NCI-H2107 treated with DMSO at 0.1 percent for 48 hours (cell line): ENCODE results near the gene DISP2.
A peak's percentile ranks its signal among the peaks of the same experiment; 100 is the strongest.

Experiments
- DNase-seq: peaks from one replicate; lab custom pipeline; 2025; ENCODE audit not compliant: unreplicated experiment; lab: John Stamatoyannopoulos, UW

DISP2 gene

DNA sequence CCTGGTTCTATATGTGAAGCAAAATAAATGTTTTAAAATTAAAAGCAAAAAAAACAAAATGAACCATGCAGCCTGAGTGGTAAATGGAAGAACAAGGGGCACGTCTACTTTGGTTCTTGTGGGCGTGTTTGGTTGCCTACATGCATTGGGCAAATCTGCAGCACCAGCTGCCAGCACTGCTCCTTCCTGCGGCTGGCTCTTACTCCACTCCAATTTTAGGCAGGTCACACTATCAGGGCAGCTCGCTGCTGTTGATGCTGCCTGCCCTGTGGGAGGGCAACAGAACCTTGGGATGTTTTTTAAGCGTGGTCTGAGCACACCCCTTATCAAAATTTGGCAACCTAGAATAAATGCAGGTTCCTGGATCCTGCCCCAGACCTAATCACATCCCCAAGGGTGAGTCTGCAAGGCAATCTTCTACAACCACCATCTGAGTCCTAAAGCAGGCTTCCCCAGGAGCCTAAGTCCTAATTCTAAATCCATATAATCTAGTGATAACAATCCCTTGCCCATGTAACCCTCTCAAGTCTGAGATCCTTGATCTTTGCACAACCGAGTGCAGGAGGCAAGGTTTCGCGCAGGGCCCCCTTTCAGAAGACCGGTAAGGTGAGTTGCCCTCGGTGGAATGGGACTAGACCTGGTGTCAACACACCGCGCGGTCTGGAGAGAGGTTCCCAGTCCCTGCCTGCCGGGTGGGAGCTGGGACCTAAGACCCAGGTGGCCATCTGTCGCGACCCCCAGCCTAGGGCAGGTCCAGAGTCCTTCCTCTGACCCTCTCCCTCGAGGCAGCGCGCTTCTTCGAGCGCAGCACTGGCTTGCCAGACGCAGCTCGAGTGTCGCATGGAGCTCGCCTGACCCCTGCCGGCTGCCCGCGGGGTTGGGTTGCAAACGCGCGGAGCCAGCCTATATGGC is 63.5 kb downstream of the DISP2 start:
- peak; percentile 20 for DNase-seq

DNA sequence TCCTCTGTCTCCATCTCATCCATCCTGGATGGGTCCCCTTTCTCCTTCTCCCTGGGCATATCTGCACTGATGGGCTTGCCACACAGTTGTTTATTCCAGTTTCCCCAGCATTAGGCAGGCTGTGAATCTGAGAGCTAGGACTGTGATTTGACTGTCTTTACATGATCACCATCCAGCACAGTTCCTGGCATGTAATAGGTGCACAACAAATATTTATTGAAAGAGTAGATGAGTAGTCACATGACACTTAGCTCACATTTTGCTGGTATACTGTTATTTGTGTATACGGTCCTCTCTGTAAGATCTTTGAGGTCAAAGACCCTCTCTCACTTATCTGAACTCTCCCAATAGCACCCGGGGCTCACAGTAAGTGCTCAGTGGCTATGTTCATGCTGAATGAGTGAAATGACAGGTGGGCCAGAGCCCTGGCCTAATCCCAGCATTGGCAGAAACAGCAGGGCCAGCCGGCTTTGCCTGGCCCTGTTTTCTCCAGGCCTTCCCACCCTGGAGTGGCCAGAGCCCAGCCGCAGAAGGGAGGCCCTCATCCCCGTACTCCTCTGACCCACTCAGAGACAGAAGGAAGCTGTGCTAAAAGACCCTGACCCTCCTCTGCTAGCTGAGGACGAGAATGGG is 66.6 kb downstream of the DISP2 start:
- DNase-seq: no peak

DNA sequence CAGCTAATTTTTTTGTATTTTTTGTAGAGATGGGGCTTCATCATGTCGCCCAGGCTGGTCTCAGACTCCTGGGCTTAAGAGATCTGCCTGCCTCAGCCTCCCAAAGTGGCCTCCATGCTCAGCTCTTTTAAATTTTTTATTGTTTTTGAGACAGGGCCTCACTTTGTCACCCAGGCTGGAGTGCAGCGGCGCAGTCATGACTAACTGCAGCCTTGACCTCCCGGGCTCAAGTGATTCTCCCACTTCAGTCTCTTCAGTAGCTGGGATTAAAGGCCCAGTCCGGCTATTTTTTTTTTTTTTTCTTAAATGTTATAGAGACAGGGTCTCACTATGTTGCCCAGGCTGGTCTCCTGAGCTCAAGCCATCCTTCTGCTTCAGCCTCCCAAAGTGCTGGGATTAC is 67.7 kb downstream of the DISP2 start:
- no peak for DNase-seq

DNA sequence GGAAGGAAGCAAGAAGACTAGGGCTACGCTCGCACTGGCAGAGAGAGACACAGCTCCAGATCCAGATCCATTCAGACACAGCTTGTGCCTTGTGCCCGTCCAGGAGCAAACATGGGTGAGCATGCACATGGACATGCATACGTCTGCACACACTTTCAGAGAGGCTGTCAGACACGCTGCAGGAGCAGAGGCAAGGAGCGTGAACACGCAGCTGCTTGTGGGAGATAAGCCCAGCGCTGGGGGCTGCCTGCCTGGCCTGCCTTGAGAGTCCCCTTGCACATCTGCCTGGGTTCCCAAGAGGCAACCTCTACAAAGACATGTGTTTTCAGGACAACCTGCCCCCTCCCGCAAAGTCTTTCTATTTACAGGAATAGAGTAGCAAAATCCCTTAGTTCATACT is 69.2 kb downstream of the DISP2 start:
- DNase-seq: no peak

DNA sequence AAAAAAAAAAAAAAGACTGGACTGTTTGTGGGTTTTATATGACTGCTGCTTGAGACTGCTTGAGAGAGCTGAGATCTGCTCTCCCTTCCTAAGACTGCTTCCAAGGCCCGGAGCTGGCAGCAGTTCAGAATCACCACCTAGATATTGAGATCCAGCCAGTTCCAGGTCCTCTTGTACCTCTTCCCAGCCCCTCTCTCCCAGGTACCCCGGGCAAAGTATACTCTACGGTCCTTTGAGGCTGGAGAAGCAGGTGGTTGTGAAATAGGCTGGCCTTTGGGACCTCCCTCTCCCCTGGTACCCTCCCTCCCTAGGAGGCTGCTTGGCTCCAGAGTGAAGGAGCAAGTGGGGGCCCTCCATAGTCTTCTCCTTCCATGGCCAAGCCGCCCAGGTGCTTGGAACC is 70.2 kb downstream of the DISP2 start:
- DNase-seq: no peak
